ENCODE measurements around the gene PPIH. TPM values are rescaled to one million over a fixed set of nuclear protein-coding genes. Genes with fewer than 3 reads are reported as not detected.
A peak's percentile ranks its signal among the peaks of the same experiment; 100 is the strongest.

PPIH gene
- total and polyA plus RNA-seq, 10 of the 15 experiments (the other 5 are each of a cell fraction or from before 2014, with no cell fraction given) = 75.1 to 172 (median 122) TPM

DNA sequence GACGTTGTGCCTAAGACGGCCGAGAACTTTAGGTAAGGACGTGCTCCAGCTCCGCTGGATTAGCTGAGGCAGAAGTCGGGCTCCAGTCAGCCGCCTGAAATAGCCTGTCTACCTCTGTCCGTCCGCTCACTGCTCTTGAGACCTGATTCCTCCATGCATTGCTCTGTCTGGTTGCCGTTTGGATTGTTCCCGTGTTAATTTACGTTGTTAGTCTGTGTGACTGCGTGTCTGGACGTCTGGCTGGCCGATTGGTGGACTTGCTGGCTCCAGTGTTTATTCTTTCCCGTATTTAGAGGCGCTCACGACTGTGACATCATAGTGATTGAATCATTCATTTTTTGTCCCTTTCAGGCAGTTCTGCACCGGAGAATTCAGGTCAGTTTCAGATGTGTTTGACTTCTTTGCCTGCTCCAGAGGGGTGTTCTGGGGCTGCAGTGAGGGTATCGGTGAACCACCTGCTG lies 684 bp downstream of the PPIH start (continued):
- TF ChIP-seq, protein P1, sequence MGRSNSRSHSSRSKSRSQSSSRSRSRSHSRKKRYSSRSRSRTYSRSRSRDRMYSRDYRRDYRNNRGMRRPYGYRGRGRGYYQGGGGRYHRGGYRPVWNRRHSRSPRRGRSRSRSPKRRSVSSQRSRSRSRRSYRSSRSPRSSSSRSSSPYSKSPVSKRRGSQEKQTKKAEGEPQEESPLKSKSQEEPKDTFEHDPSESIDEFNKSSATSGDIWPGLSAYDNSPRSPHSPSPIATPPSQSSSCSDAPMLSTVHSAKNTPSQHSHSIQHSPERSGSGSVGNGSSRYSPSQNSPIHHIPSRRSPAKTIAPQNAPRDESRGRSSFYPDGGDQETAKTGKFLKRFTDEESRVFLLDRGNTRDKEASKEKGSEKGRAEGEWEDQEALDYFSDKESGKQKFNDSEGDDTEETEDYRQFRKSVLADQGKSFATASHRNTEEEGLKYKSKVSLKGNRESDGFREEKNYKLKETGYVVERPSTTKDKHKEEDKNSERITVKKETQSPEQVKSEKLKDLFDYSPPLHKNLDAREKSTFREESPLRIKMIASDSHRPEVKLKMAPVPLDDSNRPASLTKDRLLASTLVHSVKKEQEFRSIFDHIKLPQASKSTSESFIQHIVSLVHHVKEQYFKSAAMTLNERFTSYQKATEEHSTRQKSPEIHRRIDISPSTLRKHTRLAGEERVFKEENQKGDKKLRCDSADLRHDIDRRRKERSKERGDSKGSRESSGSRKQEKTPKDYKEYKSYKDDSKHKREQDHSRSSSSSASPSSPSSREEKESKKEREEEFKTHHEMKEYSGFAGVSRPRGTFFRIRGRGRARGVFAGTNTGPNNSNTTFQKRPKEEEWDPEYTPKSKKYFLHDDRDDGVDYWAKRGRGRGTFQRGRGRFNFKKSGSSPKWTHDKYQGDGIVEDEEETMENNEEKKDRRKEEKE (IDR thresholded peaks at IDR 0.05) = no peak

GRCh38 chr1:42660907-42661500 lies 2.8 kb downstream of the PPIH start:
- no peaks in the 10 kb centered on the region for H3K27me3 ChIP-seq (replicated peaks in 1 of 2; ENCODE audit: control insufficient read depth in 2 of 2, insufficient read depth in 2 of 2, low read length in 1 of 2)
- ChIA-PET CTCF (interaction anchor here (1.2 kb wide), 1 partner anchor 30 kb away, joined by 4 read pairs; no protein-coding TSS in a partner anchor), POLR2A (interaction anchor here (1.2 to 1.5 kb wide), 3 partner anchors 8 to 22 kb away, joined by 3 to 4 read pairs (median 4); partner anchors contain the start of gene YBX1), RAD21 (ENCODE audit: unreplicated experiment) (no interaction called here), SMC1A (ENCODE audit: uncharacterized antibody, unreplicated experiment) (interaction anchor here (0.6 to 2.3 kb wide), 3 partner anchors 10 to 289 kb away, joined by 3 to 7 read pairs (median 4); no protein-coding TSS in a partner anchor)
- no peak overlapping the region for H3K9ac ChIP-seq (ENCODE audit: control insufficient read depth, insufficient read depth, low read length)
- H3K4me2 ChIP-seq (ENCODE audit: control insufficient read depth, insufficient read depth) = no peak overlapping the region
- H2AFZ ChIP-seq (ENCODE audit: control insufficient read depth, low read depth, low read length) = no peak overlapping the region
- ATAC-seq = peak; percentile 23
- peak overlapping the region; percentile 43 for H3K4me3 ChIP-seq
- H3K27ac ChIP-seq (ENCODE audit: control insufficient read depth, insufficient read depth) = no peak overlapping the region
- no peak for FAIRE-seq
- peaks cover 28% of the 10 kb centered on the region for H3K79me2 ChIP-seq (ENCODE audit: control insufficient read depth, insufficient read depth, low read length)
- peaks cover 8 to 11% of the 10 kb centered on the region in 2 experiments; a peak in 3 of 4 replicates for H3K36me3 ChIP-seq (ENCODE audit: control insufficient read depth in 2 of 2, insufficient read depth in 2 of 2, low read length in 1 of 2)
- BruUV-seq (replicated peaks) = no TSS peak
- in situ Hi-C loops (cut with MboI) = no loop called here
- 99% methylated on average over 3 of the region's 3 CpGs for WGBS (ENCODE audit: insufficient coverage, insufficient replicate concordance, low lambda C conversion rate, missing lambda C conversion rate)
- intact Hi-C loops (cut with micrococcal nuclease; ENCODE audit: unreplicated experiment) = no loop called here
- H4K20me1 ChIP-seq (ENCODE audit: control insufficient read depth, insufficient read depth) = no peaks in the 10 kb centered on the region
- H3K4me1 ChIP-seq (ENCODE audit: control insufficient read depth, insufficient read depth, low read length) = 0 out of 2 replicates have a peak, but pooled peaks cover 2% of the 10 kb centered on the region
- DNase-seq (ENCODE audit: low read depth, low spot score) = no peak
- no peaks in the 10 kb centered on the region for H3K9me3 ChIP-seq (replicated peaks; ENCODE audit: control insufficient read depth, insufficient read depth, low read length)
- TF ChIP-seq, protein P2, sequence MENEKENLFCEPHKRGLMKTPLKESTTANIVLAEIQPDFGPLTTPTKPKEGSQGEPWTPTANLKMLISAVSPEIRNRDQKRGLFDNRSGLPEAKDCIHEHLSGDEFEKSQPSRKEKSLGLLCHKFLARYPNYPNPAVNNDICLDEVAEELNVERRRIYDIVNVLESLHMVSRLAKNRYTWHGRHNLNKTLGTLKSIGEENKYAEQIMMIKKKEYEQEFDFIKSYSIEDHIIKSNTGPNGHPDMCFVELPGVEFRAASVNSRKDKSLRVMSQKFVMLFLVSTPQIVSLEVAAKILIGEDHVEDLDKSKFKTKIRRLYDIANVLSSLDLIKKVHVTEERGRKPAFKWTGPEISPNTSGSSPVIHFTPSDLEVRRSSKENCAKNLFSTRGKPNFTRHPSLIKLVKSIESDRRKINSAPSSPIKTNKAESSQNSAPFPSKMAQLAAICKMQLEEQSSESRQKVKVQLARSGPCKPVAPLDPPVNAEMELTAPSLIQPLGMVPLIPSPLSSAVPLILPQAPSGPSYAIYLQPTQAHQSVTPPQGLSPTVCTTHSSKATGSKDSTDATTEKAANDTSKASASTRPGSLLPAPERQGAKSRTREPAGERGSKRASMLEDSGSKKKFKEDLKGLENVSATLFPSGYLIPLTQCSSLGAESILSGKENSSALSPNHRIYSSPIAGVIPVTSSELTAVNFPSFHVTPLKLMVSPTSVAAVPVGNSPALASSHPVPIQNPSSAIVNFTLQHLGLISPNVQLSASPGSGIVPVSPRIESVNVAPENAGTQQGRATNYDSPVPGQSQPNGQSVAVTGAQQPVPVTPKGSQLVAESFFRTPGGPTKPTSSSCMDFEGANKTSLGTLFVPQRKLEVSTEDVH (IDR thresholded peaks at IDR 0.05; ENCODE audit: low read depth, partially characterized antibody) = no peak
- no peak for TF ChIP-seq YY1 (IDR thresholded peaks at IDR 0.05; ENCODE audit: low read depth, low read length)
- TF ChIP-seq MTA2 (IDR thresholded peaks at IDR 0.05; ENCODE audit: low read depth) = 0 out of 2 replicates have a peak, but pooled peaks have one; percentile 23
- TF ChIP-seq BRCA1 (IDR thresholded peaks at IDR 0.05; ENCODE audit: low read depth, low read length) = no peak
- no peak for TF ChIP-seq E4F1 (IDR thresholded peaks at IDR 0.05; ENCODE audit: borderline replicate concordance, partially characterized antibody)
- TF ChIP-seq ZNF384 (IDR thresholded peaks at IDR 0.05; ENCODE audit: borderline replicate concordance, low read depth, low read length) = peak; percentile 34; the same call in 1 of the 2 replicates
- TF ChIP-seq MYC (IDR thresholded peaks at IDR 0.05; ENCODE audit: insufficient read depth, insufficient read length, insufficient replicate concordance, low read length, severe bottlenecking) = no peak
- TF ChIP-seq RUNX3 (IDR thresholded peaks at IDR 0.05; ENCODE audit: low read length) = peak; percentile 43; the same call in 1 of the 2 replicates
- TF ChIP-seq STAT1 (conservative IDR thresholded peaks at IDR 0.05) = no peak
- TF ChIP-seq TCF12 (IDR thresholded peaks at IDR 0.05; ENCODE audit: low read depth, low read length) = no peak
- TF ChIP-seq, protein P3, sequence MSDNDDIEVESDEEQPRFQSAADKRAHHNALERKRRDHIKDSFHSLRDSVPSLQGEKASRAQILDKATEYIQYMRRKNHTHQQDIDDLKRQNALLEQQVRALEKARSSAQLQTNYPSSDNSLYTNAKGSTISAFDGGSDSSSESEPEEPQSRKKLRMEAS (IDR thresholded peaks at IDR 0.05; ENCODE audit: low read depth, low read length) = no peak
